HEK293 (cell line): ENCODE data around the gene GHSR.

Experiments used
- CTCF ChIA-PET: fragments of 350-600 bp; formaldehyde crosslinking; extraction: SDS; loops from one replicate; lab custom pipeline; 2021; ENCODE audit warnings: antibody characterized with exemption; lab: Yijun Ruan, JAX
- POLR2A ChIA-PET: fragments of 300-600 bp; formaldehyde crosslinking; extraction: SDS; loops from one replicate; lab custom pipeline; 2020; ENCODE audit warnings: antibody characterized with exemption, inconsistent platforms; lab: Yijun Ruan, JAX
- H3K27ac ChIP-seq: fragments of 200-500 bp; sonication (Bioruptor generic); 2 replicates; pipeline ENCODE4 v1.5.1; 2014; ENCODE audit warnings: low read depth, low read length, control low read depth, inconsistent platforms; ENCODE audit errors: extremely low read depth
- H3K36me3 ChIP-seq, 2 experiments: fragments of 200-500 bp in 1 of 2; sonication (Bioruptor generic) in 1 of 2; 1 replicate in 1 of 2; 2 replicates in 1 of 2; pipeline ENCODE4 v1.5.1; 2014 to 2017; ENCODE audit warnings: inconsistent platforms in 2 of 2, low read length in 2 of 2; ENCODE audit not compliant: control insufficient read depth in 2 of 2, insufficient read depth in 1 of 2
- H3K4me1 ChIP-seq: fragments of 200-500 bp; sonication (Bioruptor generic); 2 replicates; pipeline ENCODE4 v1.5.1; 2014; ENCODE audit warnings: mild to moderate bottlenecking, low read length, inconsistent platforms; ENCODE audit not compliant: control insufficient read depth, insufficient read depth
- H3K4me3 ChIP-seq: 2 replicates; pipeline ENCODE4 v1.5.1; 2011; ENCODE audit warnings: low read depth, mild to moderate bottlenecking, control low read depth, low read length, moderate library complexity
- H3K9me3 ChIP-seq: fragments of 200-500 bp; sonication (Bioruptor generic); 2 replicates; pipeline ENCODE4 v1.5.1; 2014; ENCODE audit warnings: low read depth, low read length, inconsistent platforms; ENCODE audit not compliant: control insufficient read depth, insufficient read depth
- ATF2 ChIP-seq: fragments of 450-650 bp; formaldehyde crosslinking; IDR thresholded peaks from 2 replicates; pipeline ENCODE4 v1.5.1; 2016; ENCODE audit warnings: missing biosample characterization, missing genetic modification characterization, low read depth
- GLIS1 ChIP-seq: fragments of 450-650 bp; formaldehyde crosslinking; IDR thresholded peaks from 2 replicates; pipeline ENCODE4 v1.5.1; 2016; ENCODE audit warnings: missing biosample characterization, missing genetic modification characterization
- HOXA7 ChIP-seq: sonication (generic); formaldehyde crosslinking; IDR thresholded peaks from 2 replicates; pipeline ENCODE4 v1.8.1; 2022; ENCODE audit warnings: missing genetic modification reagents, borderline replicate concordance
- KLF17 ChIP-seq: fragments of 450-650 bp; formaldehyde crosslinking; IDR thresholded peaks from 2 replicates; pipeline ENCODE4 v1.5.1; 2016; ENCODE audit warnings: missing biosample characterization, missing genetic modification characterization
- KLF9 ChIP-seq: fragments of 450-650 bp; formaldehyde crosslinking; IDR thresholded peaks from 2 replicates; pipeline ENCODE4 v1.5.1; 2016; ENCODE audit warnings: missing biosample characterization, missing genetic modification characterization, low read depth
- MZF1 ChIP-seq: fragments of 450-650 bp; formaldehyde crosslinking; IDR thresholded peaks from 2 replicates; pipeline ENCODE4 v1.5.1; 2017; ENCODE audit warnings: missing biosample characterization, missing genetic modification characterization, borderline replicate concordance
- PRDM1 ChIP-seq: fragments of 450-650 bp; formaldehyde crosslinking; IDR thresholded peaks from 2 replicates; pipeline ENCODE4; 2016; ENCODE audit warnings: missing biosample characterization, missing genetic modification characterization
- YY2 ChIP-seq: fragments of 450-650 bp; formaldehyde crosslinking; IDR thresholded peaks from 2 replicates; pipeline ENCODE4 v1.5.1; 2016; ENCODE audit warnings: missing biosample characterization, missing genetic modification characterization
- ZFP3 ChIP-seq: fragments of 450-650 bp; formaldehyde crosslinking; IDR thresholded peaks from 2 replicates; pipeline ENCODE4 v1.5.1; 2016; ENCODE audit warnings: low read depth, missing biosample characterization, missing genetic modification characterization
- ZNF169 ChIP-seq: fragments of 450-650 bp; formaldehyde crosslinking; IDR thresholded peaks from 2 replicates; pipeline ENCODE4 v1.5.1; 2016; ENCODE audit warnings: missing biosample characterization, missing genetic modification characterization
- ZNF292 ChIP-seq: fragments of 450-650 bp; formaldehyde crosslinking; IDR thresholded peaks from 2 replicates; pipeline ENCODE4 v1.5.1; 2016; ENCODE audit warnings: low read depth, missing biosample characterization, missing genetic modification characterization, borderline replicate concordance
- ZNF324 ChIP-seq: fragments of 450-650 bp; formaldehyde crosslinking; IDR thresholded peaks from 2 replicates; pipeline ENCODE4 v1.5.1; 2016; ENCODE audit warnings: missing biosample characterization, missing genetic modification characterization
- ZNF398 ChIP-seq: fragments of 450-650 bp; formaldehyde crosslinking; IDR thresholded peaks from 2 replicates; pipeline ENCODE4 v1.5.1; 2017; ENCODE audit warnings: missing biosample characterization, missing genetic modification characterization
- ZNF600 ChIP-seq: fragments of 450-650 bp; formaldehyde crosslinking; IDR thresholded peaks from 2 replicates; pipeline ENCODE4 v1.5.1; 2016; ENCODE audit warnings: missing biosample characterization, missing genetic modification characterization
- ZNF629 ChIP-seq: fragments of 450-650 bp; formaldehyde crosslinking; IDR thresholded peaks from 2 replicates; pipeline ENCODE4 v1.5.1; 2017; ENCODE audit warnings: missing biosample characterization, missing genetic modification characterization
- ZNF664 ChIP-seq: fragments of 450-650 bp; formaldehyde crosslinking; IDR thresholded peaks from 2 replicates; pipeline ENCODE4 v1.5.1; 2016; ENCODE audit warnings: missing biosample characterization, missing genetic modification characterization
- ZNF747 ChIP-seq: fragments of 450-650 bp; formaldehyde crosslinking; IDR thresholded peaks from 2 replicates; pipeline ENCODE4 v1.5.1; 2016; ENCODE audit warnings: missing biosample characterization, missing genetic modification characterization

GHSR gene

GRCh38 chr3:172461530-172462138 is 13.4 kb upstream of the GHSR start:
- POLR2A ChIA-PET = no interaction called here
- no peak overlapping the region for H3K27ac ChIP-seq
- no peak overlapping the region for H3K4me3 ChIP-seq
- no peaks in the 10 kb centered on the region for H3K9me3 ChIP-seq
- no peaks in the 10 kb centered on the region for H3K4me1 ChIP-seq
- CTCF ChIA-PET = interaction anchor here (0.5 to 1.6 kb wide), 19 partner anchors 8 to 431 kb away, joined by 3 to 8 read pairs (median 3); no protein-coding TSS in a partner anchor
- TF ChIP-seq PRDM1 (tag by site-specific recombination) (0 out of 2 replicates have a peak, but pooled peaks have one; percentile 43), GLIS1 (no peak)
- H3K36me3 ChIP-seq = no peaks in the 10 kb centered on the region

- H3K36me3 ChIP-seq = no peaks in the 10 kb centered on the region
- no peaks in the 10 kb centered on the region for H3K9me3 ChIP-seq
- no peak overlapping the region for H3K4me3 ChIP-seq
- no peak overlapping the region for H3K27ac ChIP-seq
- no peak for TF ChIP-seq KLF17 (tag by site-specific recombination)
- TF ChIP-seq ZNF629 (tag by site-specific recombination) = no peak
- no peak for TF ChIP-seq ZNF600 (tag by site-specific recombination)
- TF ChIP-seq ZNF747 = no peak
- TF ChIP-seq ZNF398 (tag by site-specific recombination) = no peak
- no peak for TF ChIP-seq ATF2 (tag by site-specific recombination)
- no peak for TF ChIP-seq MZF1 (tag by site-specific recombination)
- no peak for TF ChIP-seq ZNF664 (tag by site-specific recombination)
- ChIA-PET CTCF (no interaction called here), POLR2A (no interaction called here)
- H3K4me1 ChIP-seq = no peaks in the 10 kb centered on the region
These were observed 8.1 kb upstream of the GHSR start for GRCh38 chr3:172456404-172456803.

GRCh38 chr3:172454180-172454579 is 5.9 kb upstream of the GHSR start:
- CTCF ChIA-PET = no interaction called here
- Histone ChIP-seq H3K36me3 (no peaks in the 10 kb centered on the region), H3K4me3 (no peak overlapping the region), H3K9me3 (no peaks in the 10 kb centered on the region), H3K4me1 (no peaks in the 10 kb centered on the region), H3K27ac (no peak overlapping the region)
- POLR2A ChIA-PET = no interaction called here
- TF ChIP-seq ZNF324 (tag by site-specific recombination) = no peak
- TF ChIP-seq YY2 (tag by site-specific recombination) = no peak
- TF ChIP-seq ZNF169 (tag by site-specific recombination) = no peak
- no peak for TF ChIP-seq ZFP3
- TF ChIP-seq KLF9 (tag by site-specific recombination) = no peak
- no peak for TF ChIP-seq ZNF292 (tag by site-specific recombination)
- TF ChIP-seq ZNF664 (tag by site-specific recombination) = no peak
- no peak for TF ChIP-seq HOXA7 (CRISPR knock-in tag)
